Endothelial cell of umbilical vein (primary cell): ENCODE results near the gene ETHE1. TPM values are rescaled to one million over a fixed set of nuclear protein-coding genes. Genes with fewer than 3 reads are reported as not detected.

Source experiments
- BruUV-seq: library from RNA; stranded (reverse); fragments of 400-500 nt; replicated peaks from 2 replicates; lab custom pipeline; 2021; lab: Mats Ljungman, UMichigan
- CTCF ChIA-PET: fragments of 300-600, 350-600 bp; sonication (Branson Sonifier 250); formaldehyde crosslinking; loops from one replicate; lab custom pipeline; 2021; ENCODE audit warnings: antibody characterized with exemption, inconsistent platforms; lab: Charles Lee
- POLR2A ChIA-PET: fragments of 300-600, 350-600 bp; sonication (Branson Sonifier 250); formaldehyde crosslinking; loops from one replicate; lab custom pipeline; 2021; ENCODE audit warnings: antibody characterized with exemption, inconsistent platforms; lab: Charles Lee
- DNase-seq: peaks from one replicate; pipeline ENCODE4 v3.0.0-alpha.2; 2011; ENCODE audit warnings: low read depth, low spot score
- FAIRE-seq: peaks from 2 replicates; lab custom pipeline; 2011; peaks lifted over from hg19 to GRCh38; lab: Jason Lieb, UNC
- H2AFZ ChIP-seq: 2 replicates; pipeline ENCODE4 v1.6.0; 2012; ENCODE audit warnings: low read depth, low read length, control low read depth, inconsistent platforms
- H3K27ac ChIP-seq: 2 replicates; pipeline ENCODE4 v1.5.1; 2011; ENCODE audit warnings: low read depth, mild to moderate bottlenecking, control low read depth, low read length, moderate library complexity; ENCODE audit not compliant: insufficient read depth
- H3K27me3 ChIP-seq, 2 experiments: 2 replicates each; pipeline versions ENCODE4 v1.6.0 to v1.6.1; 2011; ENCODE audit warnings: low read length in 2 of 2, mixed read lengths in 1 of 2; ENCODE audit not compliant: control insufficient read depth in 2 of 2, insufficient read depth in 2 of 2
- H3K36me3 ChIP-seq, 2 experiments: 2 replicates in 1 of 2; 3 replicates in 1 of 2; pipeline ENCODE4 v1.5.1; 2011; ENCODE audit warnings: low read length in 2 of 2, mild to moderate bottlenecking in 1 of 2, moderate library complexity in 1 of 2; ENCODE audit not compliant: control insufficient read depth in 2 of 2, insufficient read depth in 2 of 2; ENCODE audit errors: extremely low read depth in 1 of 2
- H3K4me1 ChIP-seq: 3 replicates; pipeline ENCODE4 v1.5.1; 2011; ENCODE audit warnings: mild to moderate bottlenecking, low read length; ENCODE audit not compliant: control insufficient read depth, insufficient read depth; ENCODE audit errors: extremely low read depth
- H3K4me2 ChIP-seq: 2 replicates; pipeline ENCODE4 v1.6.1; 2011; ENCODE audit warnings: low read length, control low read depth, mixed read lengths; ENCODE audit not compliant: insufficient read depth
- H3K4me3 ChIP-seq, 3 experiments: fragments of 200-600 bp in 1 of 3; sonication (generic), shearing (Covaris generic) in 1 of 3; replicated peaks in 1 of 3; 2 replicates each; pipeline ENCODE4 v1.5.1; 2011 to 2016; ENCODE audit warnings: control low read depth in 3 of 3, low read length in 3 of 3, mild to moderate bottlenecking in 2 of 3, inconsistent platforms in 1 of 3, low read depth in 1 of 3, moderate library complexity in 1 of 3; ENCODE audit not compliant: insufficient read depth in 1 of 3
- H3K79me2 ChIP-seq: 2 replicates; pipeline ENCODE4 v1.6.0; 2012; ENCODE audit warnings: low read length, inconsistent platforms; ENCODE audit not compliant: control insufficient read depth, insufficient read depth
- H3K9ac ChIP-seq: replicated peaks from 2 replicates; pipeline ENCODE3; 2011; ENCODE audit warnings: low read length, control low read depth; ENCODE audit not compliant: insufficient read depth; ENCODE audit errors: extremely low read depth
- H3K9me1 ChIP-seq: replicated peaks from 3 replicates; pipeline ENCODE4 v1.6.0; 2011; ENCODE audit warnings: mild to moderate bottlenecking, low read length; ENCODE audit not compliant: control insufficient read depth, insufficient read depth; ENCODE audit errors: extremely low read depth
- H3K9me3 ChIP-seq: replicated peaks from 2 replicates; pipeline ENCODE4 v1.5.1; 2012; ENCODE audit warnings: low read length, inconsistent platforms; ENCODE audit not compliant: control insufficient read depth, insufficient read depth
- H4K20me1 ChIP-seq: replicated peaks from 2 replicates; pipeline ENCODE3; 2011; ENCODE audit warnings: mild to moderate bottlenecking, low read length; ENCODE audit not compliant: control insufficient read depth, insufficient read depth; ENCODE audit errors: extremely low read depth
- EZH2 ChIP-seq: IDR thresholded peaks from 2 replicates; pipeline ENCODE4 v1.6.1; 2012; ENCODE audit warnings: borderline replicate concordance, low read depth, mild to moderate bottlenecking, moderate library complexity, low read length, inconsistent platforms; ENCODE audit not compliant: severe bottlenecking
- FOS ChIP-seq: IDR thresholded peaks from 2 replicates; pipeline ENCODE4 v1.6.1; 2011; ENCODE audit warnings: mild to moderate bottlenecking, low read length, moderate library complexity, borderline replicate concordance; ENCODE audit not compliant: insufficient read depth
- GATA2 ChIP-seq: IDR thresholded peaks from 2 replicates; pipeline ENCODE4 v1.7.0; 2011; ENCODE audit warnings: low read depth, mild to moderate bottlenecking, moderate library complexity, mixed read lengths, low read length; ENCODE audit not compliant: insufficient read length, insufficient read depth
- JUN ChIP-seq: IDR thresholded peaks from 2 replicates; pipeline ENCODE4 v1.6.1; 2011; ENCODE audit warnings: borderline replicate concordance, low read depth; ENCODE audit not compliant: insufficient read length, insufficient read depth
- MYC ChIP-seq: IDR thresholded peaks from one replicate; pipeline ENCODE4 v1.6.1; 2011; ENCODE audit warnings: mild to moderate bottlenecking, low read depth, low read length
- POLR2A ChIP-seq: IDR thresholded peaks from 2 replicates; pipeline ENCODE4 v1.6.1; 2012; ENCODE audit warnings: low read depth, mild to moderate bottlenecking, control low read depth, low read length
- POLR2AphosphoS5 ChIP-seq: IDR thresholded peaks from 2 replicates; pipeline ENCODE4 v1.6.1; 2012; ENCODE audit warnings: low read depth, mild to moderate bottlenecking, control low read depth, low read length, moderate library complexity; ENCODE audit not compliant: insufficient read depth
- dilution Hi-C: fragments of 300-500 bp; cut with MboI; formaldehyde crosslinking; loops from one replicate; pipeline ENCODE4 v1.15.0; 2019; ENCODE audit warnings: low sequenced_read_pairs; ENCODE audit not compliant: extremely low pct_ligation_motif_present
- intact Hi-C: fragments of 100-400 bp; cut with micrococcal nuclease; formaldehyde crosslinking; loops from one replicate; pipeline ENCODE4 v1.10.0; 2022
- polyA plus RNA-seq, 4 experiments: library from polyadenylated mRNA; depleted of rRNA in 3 of 4; stranded (reverse) in 3 of 4; unstranded in 1 of 4; fragments of >200 nt; gene quantifications; 2 replicates each; pipeline versions ENCODE4 v1.2.1 to v1.2.3, GENCODE V29; 2011 to 2012; ENCODE audit warnings: missing spikeins in 1 of 4
- total RNA-seq: library from RNA; stranded (reverse); gene quantifications from 2 replicates; pipeline ENCODE4 v1.2.3, GENCODE V29; 2021
- TF ChIP-seq, protein P1 (sequence below), 2 donors: IDR thresholded peaks; 1 replicate in 1 of 2; 2 replicates in 1 of 2; pipeline ENCODE4 v1.5.1; 2011; ENCODE audit warnings: low read length in 2 of 2, mild to moderate bottlenecking in 2 of 2, moderate library complexity in 2 of 2, control low read depth in 1 of 2, inconsistent platforms in 1 of 2, low read depth in 1 of 2; ENCODE audit not compliant: insufficient read depth in 1 of 2; ENCODE audit errors: extremely low read depth in 1 of 2
- TF ChIP-seq, protein P2 (sequence below): IDR thresholded peaks from 2 replicates; pipeline ENCODE4 v1.6.1; 2011; ENCODE audit not compliant: insufficient read depth, insufficient read length

ETHE1 gene
- total and polyA plus RNA-seq, 2 donors (not counting 3 experiments of a cell fraction or from before 2014, with no cell fraction given): 34.5 to 124 TPM

DNA sequence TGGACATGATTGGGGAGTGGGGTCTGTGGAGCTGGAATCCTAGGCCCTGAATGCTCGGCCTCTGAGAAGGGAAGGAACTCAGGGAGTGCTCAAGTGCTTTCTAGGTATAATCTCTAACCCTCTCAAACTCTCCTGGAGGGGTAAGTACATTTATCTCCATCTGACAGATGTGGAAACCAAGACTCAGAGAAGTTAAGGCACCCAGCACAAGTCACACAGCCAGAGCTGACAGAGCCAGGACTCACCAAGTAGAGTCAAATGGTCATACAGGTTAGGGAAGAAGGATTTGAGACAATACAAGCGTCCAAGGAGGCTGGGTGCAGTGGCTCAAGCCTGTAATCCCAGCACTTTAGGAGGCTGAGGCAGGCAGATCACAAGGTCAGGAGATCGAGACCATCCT, 48.7 kb downstream of the ETHE1 start:
- TF ChIP-seq, protein P1, sequence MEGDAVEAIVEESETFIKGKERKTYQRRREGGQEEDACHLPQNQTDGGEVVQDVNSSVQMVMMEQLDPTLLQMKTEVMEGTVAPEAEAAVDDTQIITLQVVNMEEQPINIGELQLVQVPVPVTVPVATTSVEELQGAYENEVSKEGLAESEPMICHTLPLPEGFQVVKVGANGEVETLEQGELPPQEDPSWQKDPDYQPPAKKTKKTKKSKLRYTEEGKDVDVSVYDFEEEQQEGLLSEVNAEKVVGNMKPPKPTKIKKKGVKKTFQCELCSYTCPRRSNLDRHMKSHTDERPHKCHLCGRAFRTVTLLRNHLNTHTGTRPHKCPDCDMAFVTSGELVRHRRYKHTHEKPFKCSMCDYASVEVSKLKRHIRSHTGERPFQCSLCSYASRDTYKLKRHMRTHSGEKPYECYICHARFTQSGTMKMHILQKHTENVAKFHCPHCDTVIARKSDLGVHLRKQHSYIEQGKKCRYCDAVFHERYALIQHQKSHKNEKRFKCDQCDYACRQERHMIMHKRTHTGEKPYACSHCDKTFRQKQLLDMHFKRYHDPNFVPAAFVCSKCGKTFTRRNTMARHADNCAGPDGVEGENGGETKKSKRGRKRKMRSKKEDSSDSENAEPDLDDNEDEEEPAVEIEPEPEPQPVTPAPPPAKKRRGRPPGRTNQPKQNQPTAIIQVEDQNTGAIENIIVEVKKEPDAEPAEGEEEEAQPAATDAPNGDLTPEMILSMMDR (IDR thresholded peaks at IDR 0.05; ENCODE audit: extremely low read depth in 1 of 2, insufficient read depth in 1 of 2, low read depth in 1 of 2, low read length in 2 of 2): no peak

GRCh38 chr19:43476606-43477005, 50.4 kb downstream of the ETHE1 start:
- dilution Hi-C loops: no loop called here
- H3K27me3 ChIP-seq: no peaks in the 10 kb centered on the region
- no peak overlapping the region for H3K27ac ChIP-seq
- ChIA-PET POLR2A (no interaction called here), CTCF (interaction anchor here (1.0 to 1.1 kb wide), 3 partner anchors 27 to 43 kb away, joined by 5 to 6 read pairs (median 5); no protein-coding TSS in a partner anchor)
- H3K36me3 ChIP-seq: peaks cover 0 to 2% of the 10 kb centered on the region in 2 experiments
- H4K20me1 ChIP-seq: no peaks in the 10 kb centered on the region
- no peak overlapping the region for H2AFZ ChIP-seq
- peaks cover 11% of the 10 kb centered on the region for H3K4me1 ChIP-seq
- DNase-seq: peak; percentile 47
- H3K9me1 ChIP-seq: no peaks in the 10 kb centered on the region
- intact Hi-C loops: no loop called here
- no peaks in the 10 kb centered on the region for H3K79me2 ChIP-seq
- no peak overlapping the region for H3K4me3 ChIP-seq
- no TSS peak for BruUV-seq
- H3K9me3 ChIP-seq: no peaks in the 10 kb centered on the region
- TF ChIP-seq GATA2 (no peak), JUN (no peak), POLR2A (no peak), POLR2AphosphoS5 (no peak), FOS (no peak), MYC (no peak), EZH2 (no peak)
- TF ChIP-seq, protein P2, sequence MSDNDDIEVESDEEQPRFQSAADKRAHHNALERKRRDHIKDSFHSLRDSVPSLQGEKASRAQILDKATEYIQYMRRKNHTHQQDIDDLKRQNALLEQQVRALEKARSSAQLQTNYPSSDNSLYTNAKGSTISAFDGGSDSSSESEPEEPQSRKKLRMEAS: no peak
- TF ChIP-seq, protein P1 (IDR thresholded peaks at IDR 0.05; ENCODE audit: extremely low read depth in 1 of 2, insufficient read depth in 1 of 2, low read depth in 1 of 2, low read length in 2 of 2): no peak
- peak; percentile 12 for FAIRE-seq
- no peak overlapping the region for H3K4me2 ChIP-seq
- H3K9ac ChIP-seq: no peak overlapping the region

More for the DNA sequence above, 48.7 kb downstream of the ETHE1 start:
- Histone ChIP-seq H3K36me3 (peaks cover 0 to 2% of the 10 kb centered on the region in 2 experiments), H2AFZ (no peak overlapping the region), H4K20me1 (no peaks in the 10 kb centered on the region), H3K4me3 (no peak overlapping the region), H3K79me2 (no peaks in the 10 kb centered on the region), H3K9me1 (no peaks in the 10 kb centered on the region), H3K27ac (no peak overlapping the region), H3K9me3 (no peaks in the 10 kb centered on the region), H3K4me1 (peaks cover 11% of the 10 kb centered on the region), H3K9ac (no peak overlapping the region), H3K27me3 (no peaks in the 10 kb centered on the region), H3K4me2 (no peak overlapping the region)
- BruUV-seq: no TSS peak
- intact Hi-C loops (no loop called here), dilution Hi-C loops (no loop called here)
- DNase-seq (no peak), FAIRE-seq (no peak)
- ChIA-PET CTCF (no interaction called here), POLR2A (no interaction called here)
